ENCODE data around the gene APOM.

APOM gene

GRCh38 chr6:31664790-31665500 is 9.3 kb downstream of the APOM start, which contains the start of gene GPANK1:
GPANK1 (minus strand) TSS chr6:31664997; CDS start chr6:31664478, 519 bp downstream.
- TF ChIP-seq, protein P1, sequence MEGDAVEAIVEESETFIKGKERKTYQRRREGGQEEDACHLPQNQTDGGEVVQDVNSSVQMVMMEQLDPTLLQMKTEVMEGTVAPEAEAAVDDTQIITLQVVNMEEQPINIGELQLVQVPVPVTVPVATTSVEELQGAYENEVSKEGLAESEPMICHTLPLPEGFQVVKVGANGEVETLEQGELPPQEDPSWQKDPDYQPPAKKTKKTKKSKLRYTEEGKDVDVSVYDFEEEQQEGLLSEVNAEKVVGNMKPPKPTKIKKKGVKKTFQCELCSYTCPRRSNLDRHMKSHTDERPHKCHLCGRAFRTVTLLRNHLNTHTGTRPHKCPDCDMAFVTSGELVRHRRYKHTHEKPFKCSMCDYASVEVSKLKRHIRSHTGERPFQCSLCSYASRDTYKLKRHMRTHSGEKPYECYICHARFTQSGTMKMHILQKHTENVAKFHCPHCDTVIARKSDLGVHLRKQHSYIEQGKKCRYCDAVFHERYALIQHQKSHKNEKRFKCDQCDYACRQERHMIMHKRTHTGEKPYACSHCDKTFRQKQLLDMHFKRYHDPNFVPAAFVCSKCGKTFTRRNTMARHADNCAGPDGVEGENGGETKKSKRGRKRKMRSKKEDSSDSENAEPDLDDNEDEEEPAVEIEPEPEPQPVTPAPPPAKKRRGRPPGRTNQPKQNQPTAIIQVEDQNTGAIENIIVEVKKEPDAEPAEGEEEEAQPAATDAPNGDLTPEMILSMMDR (conservative IDR thresholded peaks at IDR 0.05; ENCODE audit: control insufficient read depth, insufficient read depth, low read depth, low read length) = no peak
- DNase-seq (ENCODE audit: low read depth) = peak; percentile 95
- H3K4me3 ChIP-seq (ENCODE audit: control insufficient read depth, low read depth, low read length) = peak within 1 kb of the TSS; percentile 93

GRCh38 chr6:31665501-31666336 is 10.0 kb downstream of the APOM start, which contains the start of gene CSNK2B:
CSNK2B (plus strand) TSS chr6:31666080; CDS start chr6:31666832, 752 bp downstream.
- H3K4me3 ChIP-seq (ENCODE audit: control insufficient read depth, low read depth, low read length) = peak within 1 kb of the TSS; percentile 93
- DNase-seq (ENCODE audit: low read depth) = peak; percentile 95
- TF ChIP-seq, protein P1 (conservative IDR thresholded peaks at IDR 0.05; ENCODE audit: control insufficient read depth, insufficient read depth, low read depth, low read length) = no peak

DNA sequence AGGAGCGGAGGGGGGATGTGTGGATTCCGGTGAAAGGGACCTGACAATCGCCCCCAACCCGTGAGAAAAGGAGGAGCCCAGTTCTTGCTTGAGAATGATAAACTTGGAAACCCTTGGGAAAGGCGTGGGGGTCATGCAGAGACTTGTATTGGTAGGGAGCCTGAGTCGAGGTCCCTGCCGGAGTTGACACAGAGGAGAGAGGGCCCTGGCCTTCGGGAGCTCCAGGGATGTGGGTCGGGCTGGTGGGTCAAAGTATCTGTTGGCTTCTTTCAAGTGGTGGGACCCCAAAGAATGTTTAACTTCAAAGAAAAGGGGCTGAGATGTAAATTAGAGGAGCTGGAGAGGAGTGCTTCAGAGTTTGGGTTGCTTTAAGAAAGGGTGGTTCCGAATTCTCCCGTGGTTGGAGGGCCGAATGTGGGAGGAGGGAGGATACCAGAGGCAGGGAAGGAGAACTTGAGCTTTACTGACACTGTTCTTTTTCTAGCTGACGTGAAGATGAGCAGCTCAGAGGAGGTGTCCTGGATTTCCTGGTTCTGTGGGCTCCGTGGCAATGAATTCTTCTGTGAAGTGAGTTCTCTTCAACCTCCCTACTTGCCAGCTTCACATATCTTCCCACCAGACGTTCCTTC is 10.8 kb downstream of the APOM start:
- TF ChIP-seq, protein P1 (conservative IDR thresholded peaks at IDR 0.05; ENCODE audit: control insufficient read depth, insufficient read depth, low read depth, low read length) = no peak
- no peak for DNase-seq (ENCODE audit: low read depth)
- H3K4me3 ChIP-seq (ENCODE audit: control insufficient read depth, low read depth, low read length) = peak overlapping the region; percentile 93

GRCh38 chr6:31669676-31670075 is 14.0 kb downstream of the APOM start, which contains the start of gene LY6G5B:
LY6G5B (plus strand) TSS chr6:31669976; CDS start chr6:31670951, 975 bp downstream.
- no peak within 1 kb of the TSS for H3K4me3 ChIP-seq (ENCODE audit: control insufficient read depth, low read depth, low read length)
- no peak for DNase-seq (ENCODE audit: low read depth)
- TF ChIP-seq, protein P1 (conservative IDR thresholded peaks at IDR 0.05; ENCODE audit: control insufficient read depth, insufficient read depth, low read depth, low read length) = no peak

GRCh38 chr6:31676322-31676903 is 20.7 kb downstream of the APOM start:
- H3K4me3 ChIP-seq (ENCODE audit: control insufficient read depth, low read depth, low read length) = no peak overlapping the region
- DNase-seq (ENCODE audit: low read depth) = no peak
- TF ChIP-seq, protein P1 (conservative IDR thresholded peaks at IDR 0.05; ENCODE audit: control insufficient read depth, insufficient read depth, low read depth, low read length) = no peak

DNA sequence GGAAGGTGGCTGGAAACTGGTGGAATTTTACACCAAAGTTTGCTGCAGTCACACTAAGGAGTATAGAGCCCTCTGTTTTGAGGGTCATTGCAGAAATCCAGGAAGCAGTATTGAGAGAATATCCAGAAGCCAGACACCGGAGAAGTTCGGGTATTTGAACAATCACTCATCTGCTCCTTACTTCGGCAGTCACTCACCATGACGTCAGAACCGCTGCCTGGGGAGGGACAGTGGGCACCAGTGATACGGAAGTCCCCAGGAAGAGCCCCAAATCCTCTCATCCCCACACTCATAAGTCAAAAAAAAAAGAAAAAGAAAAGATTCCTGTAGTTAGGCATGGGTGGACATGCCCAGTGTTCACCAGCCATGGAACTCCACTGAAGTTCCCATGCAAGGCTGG is 21.2 kb downstream of the APOM start:
- TF ChIP-seq, protein P1 (conservative IDR thresholded peaks at IDR 0.05; ENCODE audit: control insufficient read depth, insufficient read depth, low read depth, low read length) = no peak
- no peak for DNase-seq (ENCODE audit: low read depth)
- no peak overlapping the region for H3K4me3 ChIP-seq (ENCODE audit: control insufficient read depth, low read depth, low read length)

Measured in fibroblast of mammary gland (primary cell).